ENCODE results near the gene RAB27A.
"Not testable (repeated sequence)": the region's sequence is repeated elsewhere in the genome, so short reads cannot be mapped to it uniquely, and the experiment has no call there.

GRCh38 chr15:55302801-55303200 is 13.2 kb upstream of the RAB27A start:
- TF ChIP-seq, protein P1, sequence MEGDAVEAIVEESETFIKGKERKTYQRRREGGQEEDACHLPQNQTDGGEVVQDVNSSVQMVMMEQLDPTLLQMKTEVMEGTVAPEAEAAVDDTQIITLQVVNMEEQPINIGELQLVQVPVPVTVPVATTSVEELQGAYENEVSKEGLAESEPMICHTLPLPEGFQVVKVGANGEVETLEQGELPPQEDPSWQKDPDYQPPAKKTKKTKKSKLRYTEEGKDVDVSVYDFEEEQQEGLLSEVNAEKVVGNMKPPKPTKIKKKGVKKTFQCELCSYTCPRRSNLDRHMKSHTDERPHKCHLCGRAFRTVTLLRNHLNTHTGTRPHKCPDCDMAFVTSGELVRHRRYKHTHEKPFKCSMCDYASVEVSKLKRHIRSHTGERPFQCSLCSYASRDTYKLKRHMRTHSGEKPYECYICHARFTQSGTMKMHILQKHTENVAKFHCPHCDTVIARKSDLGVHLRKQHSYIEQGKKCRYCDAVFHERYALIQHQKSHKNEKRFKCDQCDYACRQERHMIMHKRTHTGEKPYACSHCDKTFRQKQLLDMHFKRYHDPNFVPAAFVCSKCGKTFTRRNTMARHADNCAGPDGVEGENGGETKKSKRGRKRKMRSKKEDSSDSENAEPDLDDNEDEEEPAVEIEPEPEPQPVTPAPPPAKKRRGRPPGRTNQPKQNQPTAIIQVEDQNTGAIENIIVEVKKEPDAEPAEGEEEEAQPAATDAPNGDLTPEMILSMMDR (IDR thresholded peaks at IDR 0.05 in 2 of 3, conservative IDR thresholded peaks at IDR 0.05 in 1 of 3; ENCODE audit: control insufficient read depth in 2 of 3, extremely low read depth in 1 of 3, insufficient read depth in 1 of 3, low read depth in 3 of 3, low read length in 3 of 3): not testable (repeated sequence)
- TF ChIP-seq POLR2A (IDR thresholded peaks at IDR 0.05; ENCODE audit: low read depth, low read length); TBL1XR1 (IDR thresholded peaks at IDR 0.05; ENCODE audit: low read depth, low read length); CHD1 (IDR thresholded peaks at IDR 0.05; ENCODE audit: low read depth, low read length); RFX5 (IDR thresholded peaks at IDR 0.05; ENCODE audit: low read depth, low read length); ZNF217 (IDR thresholded peaks at IDR 0.05); CHD4 (IDR thresholded peaks at IDR 0.05); STAT1 (conservative IDR thresholded peaks at IDR 0.05); ATF2 (IDR thresholded peaks at IDR 0.05; ENCODE audit: low read length); MYC (IDR thresholded peaks at IDR 0.05; ENCODE audit: insufficient read depth, insufficient read length, insufficient replicate concordance, low read length, severe bottlenecking); ZNF622 (IDR thresholded peaks at IDR 0.05): not testable (repeated sequence)
